HL-60 (cell line): ENCODE data around the gene MYO3A.

Source experiments
- DNase-seq, 2 experiments: peaks; one replicate each; pipeline ENCODE4 v3.0.0-alpha.2; 2010 to 2020; ENCODE audit warnings: low read depth in 1 of 2, low spot score in 1 of 2
- H3K27ac ChIP-seq: fragments of 250-450 bp; sonication (Bioruptor Pico); replicated peaks from 2 replicates; pipeline ENCODE4 v1.5.1; 2020; ENCODE audit warnings: mild to moderate bottlenecking, moderate library complexity
- H3K27me3 ChIP-seq: fragments of 250-450 bp; sonication (Bioruptor Pico); 2 replicates; pipeline ENCODE4 v1.5.1; 2021; ENCODE audit warnings: mild to moderate bottlenecking, moderate library complexity; ENCODE audit not compliant: insufficient read depth, poor library complexity, severe bottlenecking
- H3K4me3 ChIP-seq: replicated peaks from 2 replicates; pipeline ENCODE4 v1.5.1; 2011; ENCODE audit warnings: mild to moderate bottlenecking, control low read depth, low read length; ENCODE audit not compliant: insufficient read depth
- CTCF ChIP-seq: IDR thresholded peaks from one replicate; pipeline ENCODE4 v1.5.1; 2011; ENCODE audit warnings: low read length, control low read depth, inconsistent platforms; ENCODE audit not compliant: insufficient read depth
- GABPA ChIP-seq: IDR thresholded peaks from 2 replicates; pipeline ENCODE4 v1.6.1; 2012; ENCODE audit warnings: low read depth
- POLR2AphosphoS5 ChIP-seq: IDR thresholded peaks from 2 replicates; pipeline ENCODE4 v1.6.1; 2012; ENCODE audit warnings: low read depth
- REST ChIP-seq: IDR thresholded peaks from 2 replicates; pipeline ENCODE4 v1.6.1; 2012; ENCODE audit warnings: low read depth; ENCODE audit not compliant: insufficient replicate concordance
- SPI1 ChIP-seq: IDR thresholded peaks from 2 replicates; pipeline ENCODE4 v1.6.1; 2012; ENCODE audit warnings: low read depth, mild to moderate bottlenecking, borderline replicate concordance

Gene MYO3A

GRCh38 chr10:26025523-26025922 lies 91.5 kb downstream of the MYO3A start:
- no peak for TF ChIP-seq REST
- Histone ChIP-seq H3K4me3 (no peak overlapping the region), H3K27me3 (no peaks in the 10 kb centered on the region), H3K27ac (no peak overlapping the region)
- no peak for DNase-seq

- Histone ChIP-seq H3K4me3 (no peak overlapping the region), H3K27ac (no peak overlapping the region), H3K27me3 (no peaks in the 10 kb centered on the region)
- TF ChIP-seq REST (no peak), CTCF (no peak), GABPA (no peak), SPI1 (no peak), POLR2AphosphoS5 (no peak)
- DNase-seq: no peak
Observed at GRCh38 chr10:26029858-26030257, 95.8 kb downstream of the MYO3A start.

GRCh38 chr10:26031300-26031699 lies 97.3 kb downstream of the MYO3A start:
- DNase-seq: no peak
- H3K27ac ChIP-seq: no peak overlapping the region
- H3K27me3 ChIP-seq: no peaks in the 10 kb centered on the region
- no peak overlapping the region for H3K4me3 ChIP-seq
- TF ChIP-seq REST (no peak), GABPA (no peak), CTCF (no peak), SPI1 (no peak), POLR2AphosphoS5 (no peak)

GRCh38 chr10:26043469-26043868 lies 109.4 kb downstream of the MYO3A start:
- Histone ChIP-seq H3K4me3 (no peak overlapping the region), H3K27me3 (no peaks in the 10 kb centered on the region), H3K27ac (no peak overlapping the region)
- DNase-seq: no peak
- TF ChIP-seq POLR2AphosphoS5 (no peak), REST (no peak), CTCF (no peak), SPI1 (no peak), GABPA (no peak)
